ENCODE measurements around the gene ALLC.

- TF ChIP-seq CTCF (conservative IDR thresholded peaks at IDR 0.05 in 1 of 2, IDR thresholded peaks at IDR 0.05 in 1 of 2; ENCODE audit: low read depth in 1 of 2, low read length in 2 of 2) (peak in 1 of 2 donors; percentile 33), EZH2 (IDR thresholded peaks at IDR 0.05; ENCODE audit: low read length, missing control alignments) (no peak)
Observed at GRCh38 chr2:3738454-3738853, 80.5 kb downstream of the ALLC start.
